KOPT-K1 (cell line): ENCODE measurements around the gene IGLL5.

Experiments used
- H3K27ac ChIP-seq: fragments of 200-600 bp; sonication (generic); 2 replicates; pipeline ENCODE4 v1.5.1; 2016; ENCODE audit warnings: antibody characterized with exemption, mild to moderate bottlenecking, low read depth, low read length; ENCODE audit not compliant: poor library complexity, severe bottlenecking
- H3K36me3 ChIP-seq: fragments of 200-600 bp; sonication (generic); 2 replicates; pipeline ENCODE4 v1.5.1; 2017; ENCODE audit warnings: antibody characterized with exemption, mild to moderate bottlenecking, low read length, moderate library complexity; ENCODE audit not compliant: insufficient read depth
- H3K9me3 ChIP-seq: fragments of 200-600 bp; sonication (generic); 2 replicates; pipeline ENCODE4 v1.5.1; 2017; ENCODE audit warnings: antibody characterized with exemption, low read length, mild to moderate bottlenecking; ENCODE audit not compliant: insufficient read depth, poor library complexity, severe bottlenecking

IGLL5 gene

GRCh38 chr22:22872722-22873708, 14.6 kb upstream of the IGLL5 start:
- Histone ChIP-seq H3K36me3 (no peaks in the 10 kb centered on the region), H3K27ac (no peak overlapping the region), H3K9me3 (no peaks in the 10 kb centered on the region)

- H3K9me3 ChIP-seq: no peaks in the 10 kb centered on the region
- no peak overlapping the region for H3K27ac ChIP-seq
- no peaks in the 10 kb centered on the region for H3K36me3 ChIP-seq
Measured at GRCh38 chr22:22877523-22878210, 9.9 kb upstream of the IGLL5 start.

GRCh38 chr22:22878211-22878570, 9.4 kb upstream of the IGLL5 start:
- H3K27ac ChIP-seq: no peak overlapping the region

DNA sequence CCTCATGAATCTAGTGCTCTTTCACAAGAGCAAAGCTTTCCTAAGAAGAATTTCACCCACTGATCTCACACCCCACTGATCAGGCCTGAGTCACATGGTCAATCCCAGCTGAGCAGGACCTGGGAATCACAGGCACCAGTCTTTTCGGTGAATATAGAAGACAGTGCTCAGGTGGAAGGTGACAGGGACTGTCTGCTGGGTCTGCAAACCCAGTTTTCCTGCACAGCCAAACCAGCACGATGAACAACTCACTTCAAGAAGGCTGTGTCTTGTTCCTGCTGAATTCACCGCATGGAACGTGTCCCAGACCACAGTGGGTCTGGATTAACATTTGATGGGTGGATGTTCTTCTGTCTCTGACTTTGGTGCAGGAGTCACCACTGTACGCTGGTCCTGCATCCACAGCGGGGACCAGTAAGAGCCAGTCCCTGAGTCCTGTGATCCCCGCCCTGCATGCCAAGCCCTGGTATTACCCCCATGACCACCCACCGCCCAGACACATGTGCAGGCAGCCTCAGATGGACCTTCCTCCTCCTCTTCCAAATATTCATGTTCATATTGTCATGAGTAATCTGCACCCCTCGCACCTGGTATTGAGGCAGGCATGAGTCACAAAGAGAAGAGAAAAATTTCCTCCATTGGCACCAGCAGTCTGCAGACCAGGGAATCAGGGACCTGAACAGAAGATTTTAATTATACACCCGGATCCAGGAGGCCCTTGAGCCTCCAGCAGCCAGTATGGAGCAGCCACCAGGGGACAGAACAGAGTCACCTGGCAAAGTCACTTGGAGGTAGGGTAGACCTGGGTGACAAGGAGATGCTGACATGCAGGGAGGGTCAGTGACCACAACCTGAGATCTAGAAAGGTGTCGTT, 8.6 kb upstream of the IGLL5 start:
- H3K27ac ChIP-seq: no peak overlapping the region
- no peaks in the 10 kb centered on the region for H3K36me3 ChIP-seq
- no peaks in the 10 kb centered on the region for H3K9me3 ChIP-seq

More at GRCh38 chr22:22878211-22878570, 9.4 kb upstream of the IGLL5 start:
- Histone ChIP-seq H3K9me3 (no peaks in the 10 kb centered on the region), H3K36me3 (no peaks in the 10 kb centered on the region)

GRCh38 chr22:22879675-22880155, 7.9 kb upstream of the IGLL5 start:
- H3K36me3 ChIP-seq: no peaks in the 10 kb centered on the region
- H3K27ac ChIP-seq: no peak overlapping the region
- no peaks in the 10 kb centered on the region for H3K9me3 ChIP-seq

DNA sequence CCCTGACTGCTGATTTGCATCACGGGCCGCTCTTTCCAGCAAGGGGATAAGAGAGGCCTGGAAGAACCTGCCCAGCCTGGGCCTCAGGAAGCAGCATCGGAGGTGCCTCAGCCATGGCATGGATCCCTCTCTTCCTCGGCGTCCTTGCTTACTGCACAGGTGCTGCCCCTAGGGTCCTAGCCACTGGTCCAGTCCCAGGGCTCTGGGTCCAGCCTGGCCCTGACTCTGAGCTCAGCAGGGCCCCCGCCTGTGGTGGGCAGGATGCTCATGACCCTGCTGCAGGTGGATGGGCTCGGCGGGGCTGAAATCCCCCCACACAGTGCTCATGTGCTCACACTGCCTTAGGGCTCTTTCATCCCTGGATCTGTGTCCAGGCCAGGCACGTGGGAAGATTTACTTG, 7.0 kb upstream of the IGLL5 start:
- Histone ChIP-seq H3K36me3 (no peaks in the 10 kb centered on the region), H3K27ac (no peak overlapping the region), H3K9me3 (no peaks in the 10 kb centered on the region)

DNA sequence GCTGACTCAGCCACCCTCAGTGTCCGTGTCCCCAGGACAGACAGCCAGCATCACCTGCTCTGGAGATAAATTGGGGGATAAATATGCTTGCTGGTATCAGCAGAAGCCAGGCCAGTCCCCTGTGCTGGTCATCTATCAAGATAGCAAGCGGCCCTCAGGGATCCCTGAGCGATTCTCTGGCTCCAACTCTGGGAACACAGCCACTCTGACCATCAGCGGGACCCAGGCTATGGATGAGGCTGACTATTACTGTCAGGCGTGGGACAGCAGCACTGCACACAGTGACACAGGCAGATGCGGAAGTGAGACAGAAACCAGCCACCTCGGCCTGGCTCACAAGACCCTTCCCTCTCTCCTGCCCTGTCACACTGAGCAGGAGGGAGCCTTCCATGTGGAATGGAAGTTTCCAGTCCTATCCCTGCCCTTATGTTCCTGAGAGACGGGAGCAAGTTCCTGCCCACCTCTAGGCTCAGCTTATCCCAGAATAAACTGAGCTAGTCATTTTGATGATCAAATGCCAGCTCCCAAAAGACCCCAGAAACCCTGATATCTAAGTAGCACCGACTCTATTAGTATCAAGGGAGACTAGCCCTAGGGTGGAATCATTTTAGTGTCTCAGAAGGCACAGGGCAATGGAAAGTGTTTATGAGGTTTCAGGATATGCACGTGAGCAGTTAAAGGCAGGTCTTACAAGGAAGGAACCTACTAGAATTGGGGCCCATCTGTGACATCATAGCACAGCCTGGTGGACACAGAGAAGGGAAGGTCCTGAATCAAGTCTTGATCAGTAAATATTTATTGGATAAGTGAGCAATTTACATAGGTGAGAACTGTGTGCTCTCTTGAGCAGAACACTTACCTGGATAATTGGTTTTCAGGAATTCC, 6.3 kb upstream of the IGLL5 start:
- no peak overlapping the region for H3K27ac ChIP-seq
- H3K9me3 ChIP-seq: no peaks in the 10 kb centered on the region
- H3K36me3 ChIP-seq: no peaks in the 10 kb centered on the region

DNA sequence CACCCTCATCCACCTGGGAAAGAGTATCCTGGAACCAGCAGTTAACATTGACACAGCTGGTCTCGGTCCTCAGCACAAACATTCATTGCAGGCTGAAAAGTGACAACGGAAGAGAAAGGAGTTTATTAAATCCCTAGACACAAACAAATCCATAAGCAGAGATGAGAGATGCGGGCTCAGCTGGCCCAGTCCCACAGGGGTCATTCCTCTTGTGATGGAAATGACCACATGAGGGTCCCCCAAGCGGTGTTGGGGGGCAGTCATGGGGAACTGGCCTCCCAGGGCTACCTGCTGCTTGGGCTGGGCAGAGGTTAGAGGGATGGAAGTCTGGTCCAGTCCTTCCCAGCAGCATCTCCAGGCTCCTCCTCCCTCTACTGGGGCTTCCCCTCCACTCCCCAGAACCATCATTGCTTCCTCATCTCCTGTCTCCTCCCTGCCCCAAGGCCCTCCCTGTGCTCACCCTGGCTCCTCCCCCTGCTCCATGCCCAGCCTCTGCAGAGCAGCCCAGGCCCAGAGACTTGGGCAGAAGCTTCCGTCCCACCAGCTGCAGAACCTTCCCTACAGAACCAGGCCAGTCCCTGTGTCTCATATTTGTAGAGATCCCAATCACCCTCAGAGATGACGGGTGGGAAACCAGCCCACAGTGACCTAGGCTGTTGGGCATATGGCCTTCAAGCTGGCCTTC, 5.4 kb upstream of the IGLL5 start:
- no peaks in the 10 kb centered on the region for H3K36me3 ChIP-seq
- H3K9me3 ChIP-seq: no peaks in the 10 kb centered on the region
- H3K27ac ChIP-seq: no peak overlapping the region

- Histone ChIP-seq H3K36me3 (no peaks in the 10 kb centered on the region), H3K27ac (no peak overlapping the region)
Measured at GRCh38 chr22:22883090-22883727, 4.4 kb upstream of the IGLL5 start.

GRCh38 chr22:22884010-22884887, 3.4 kb upstream of the IGLL5 start:
- no peaks in the 10 kb centered on the region for H3K9me3 ChIP-seq
- no peaks in the 10 kb centered on the region for H3K36me3 ChIP-seq
- H3K27ac ChIP-seq: no peak overlapping the region

More at GRCh38 chr22:22883090-22883727, 4.4 kb upstream of the IGLL5 start:
- no peaks in the 10 kb centered on the region for H3K9me3 ChIP-seq

DNA sequence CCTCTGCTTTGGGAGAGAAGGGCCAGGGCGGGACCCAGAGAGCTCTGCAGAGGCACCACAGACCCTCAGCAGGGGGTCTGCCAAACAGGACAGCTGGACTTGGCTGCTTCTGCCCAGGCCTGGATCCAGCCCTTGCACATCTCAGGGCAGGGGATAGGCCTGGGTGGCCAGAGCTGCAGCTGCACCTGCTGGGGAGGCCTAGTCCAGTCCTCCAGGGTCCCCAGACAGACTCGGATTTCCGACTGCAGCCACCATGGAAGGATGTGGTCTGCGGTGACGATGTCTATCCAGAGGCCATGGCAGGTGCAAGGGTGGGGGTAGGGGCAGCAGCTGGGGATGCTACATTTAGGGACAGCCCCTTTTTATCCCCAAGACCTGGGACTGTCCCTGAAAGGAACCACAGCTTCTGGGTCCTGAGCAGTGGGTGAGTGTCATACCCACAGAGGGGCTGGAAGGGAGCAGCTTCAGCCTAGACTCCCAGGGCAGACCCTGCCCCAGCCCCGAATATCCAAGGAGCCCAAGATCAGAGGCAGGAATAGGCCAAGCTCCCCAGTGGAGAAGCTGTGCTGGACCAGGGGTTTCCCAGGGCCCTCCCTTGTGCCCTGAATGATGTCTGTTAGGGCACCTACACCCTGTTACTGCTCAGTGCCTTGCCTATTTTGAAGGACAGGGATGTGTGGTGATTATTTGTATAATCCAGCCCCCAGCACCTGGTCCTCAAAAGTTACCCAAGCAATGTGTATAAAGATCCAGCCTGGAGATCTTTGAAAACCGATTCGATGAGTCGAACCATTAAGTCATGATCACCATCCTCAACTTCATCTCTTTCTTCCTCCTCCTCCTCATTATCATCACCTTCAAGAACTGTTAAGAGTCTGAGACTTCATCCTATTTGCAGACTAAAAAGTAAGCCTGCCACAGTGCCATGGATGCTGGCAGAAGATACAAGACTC, 2.5 kb upstream of the IGLL5 start:
- Histone ChIP-seq H3K27ac (no peak overlapping the region), H3K9me3 (no peaks in the 10 kb centered on the region), H3K36me3 (no peaks in the 10 kb centered on the region)

GRCh38 chr22:22886546-22886945, 1.1 kb upstream of the IGLL5 start:
- Histone ChIP-seq H3K36me3 (no peaks in the 10 kb centered on the region), H3K27ac (no peak overlapping the region), H3K9me3 (no peaks in the 10 kb centered on the region)
